NCI-H128 (cell line): ENCODE data around the gene C6orf120.
A peak's percentile ranks its signal among the peaks of the same experiment; 100 is the strongest.

Experiments used
- DNase-seq: peaks from one replicate; lab custom pipeline; 2025; ENCODE audit not compliant: unreplicated experiment; lab: John Stamatoyannopoulos, UW

Gene C6orf120

GRCh38 chr6:169701954-169702839 is at the start of gene C6orf120, which contains the start of gene WDR27:
Gene C6orf120, plus strand, starts transcription at chr6:169702126. Its CDS starts 334 bp downstream, at chr6:169702460.
Gene WDR27, minus strand, starts transcription at chr6:169702029. Its CDS starts 13,024 bp downstream, at chr6:169689005.
- DNase-seq, result peak; percentile 89

DNA sequence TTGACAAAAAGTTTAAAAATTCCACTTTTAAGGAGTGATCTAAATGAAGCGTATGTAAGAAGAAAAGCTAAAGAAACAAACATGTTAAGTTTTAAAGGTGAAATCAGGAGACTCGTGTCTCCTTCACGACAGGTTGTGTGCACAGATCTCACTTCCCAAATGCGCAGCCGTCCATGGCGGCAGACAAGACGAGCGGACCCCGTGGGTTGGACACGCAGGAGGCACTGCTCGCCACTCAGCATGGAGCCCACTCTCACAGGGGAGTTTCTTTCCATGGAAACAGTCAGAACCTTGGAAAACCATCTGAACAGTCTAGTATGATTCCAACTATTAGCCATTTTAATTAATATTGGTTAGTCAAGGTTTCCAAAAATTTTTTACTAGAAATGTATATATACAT is 49.0 kb upstream of the C6orf120 start:
- no peak for DNase-seq

- DNase-seq, result no peak
These were observed 48.2 kb upstream of the C6orf120 start for GRCh38 chr6:169653691-169654090.

GRCh38 chr6:169654598-169655391 is 47.1 kb upstream of the C6orf120 start:
- DNase-seq, result no peak

DNA sequence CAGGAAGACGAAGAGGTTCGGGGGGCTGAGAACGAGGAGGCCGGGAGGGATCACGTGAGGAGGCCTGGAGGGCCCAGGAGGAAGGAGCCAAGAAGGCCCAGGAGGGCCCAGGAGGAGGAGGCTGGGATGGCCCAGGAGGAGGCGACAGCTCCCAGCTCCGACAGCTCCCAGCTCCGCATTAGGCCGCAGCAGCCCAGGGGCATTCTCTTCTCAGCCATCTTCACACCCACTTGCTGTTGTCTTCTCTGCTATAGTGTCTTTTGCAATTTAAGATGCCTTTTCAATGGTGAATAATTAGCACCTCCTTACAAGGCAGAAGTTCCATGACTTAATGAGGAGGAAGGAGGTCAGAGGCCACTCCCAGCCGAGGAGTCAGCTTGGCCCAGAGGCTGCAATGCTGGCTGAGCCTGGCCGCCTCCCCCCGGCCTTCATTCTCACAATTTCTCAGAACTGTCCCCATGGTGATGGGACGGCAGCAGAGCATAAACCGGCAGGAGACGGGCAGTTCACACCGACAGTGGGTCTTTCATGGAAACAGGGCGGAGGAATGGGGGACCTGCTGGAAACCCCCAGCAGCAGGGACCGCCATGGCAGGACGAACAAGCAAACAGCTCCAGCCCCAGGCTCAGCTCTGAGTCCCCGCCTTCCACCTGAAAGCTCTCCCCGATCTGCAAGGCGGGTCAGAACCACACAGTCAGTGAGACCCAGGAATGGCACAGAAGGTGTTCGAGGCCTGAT is 45.2 kb upstream of the C6orf120 start:
- DNase-seq, result no peak

DNA sequence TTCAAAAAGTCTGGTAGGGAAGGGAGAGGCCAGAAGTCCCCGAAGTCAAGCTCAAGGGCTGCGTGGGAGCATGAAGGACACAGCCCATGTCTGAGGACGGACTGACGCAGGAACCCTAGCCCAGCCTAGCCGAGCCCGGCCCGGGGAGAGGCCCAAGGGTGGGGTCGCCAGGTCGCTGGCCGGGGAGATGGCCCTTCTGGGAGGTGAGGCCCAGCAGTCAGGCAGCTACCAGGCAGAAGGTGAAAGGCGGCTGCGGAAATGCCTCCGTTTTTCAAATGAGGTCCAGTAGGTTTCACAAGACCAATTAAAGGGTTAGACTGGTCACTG is 44.7 kb upstream of the C6orf120 start:
- DNase-seq, result no peak

- DNase-seq, result no peak
These were observed 41.9 kb upstream of the C6orf120 start for GRCh38 chr6:169659820-169660610.

- no peak for DNase-seq
These were observed 41.1 kb upstream of the C6orf120 start for GRCh38 chr6:169660751-169661390.

DNA sequence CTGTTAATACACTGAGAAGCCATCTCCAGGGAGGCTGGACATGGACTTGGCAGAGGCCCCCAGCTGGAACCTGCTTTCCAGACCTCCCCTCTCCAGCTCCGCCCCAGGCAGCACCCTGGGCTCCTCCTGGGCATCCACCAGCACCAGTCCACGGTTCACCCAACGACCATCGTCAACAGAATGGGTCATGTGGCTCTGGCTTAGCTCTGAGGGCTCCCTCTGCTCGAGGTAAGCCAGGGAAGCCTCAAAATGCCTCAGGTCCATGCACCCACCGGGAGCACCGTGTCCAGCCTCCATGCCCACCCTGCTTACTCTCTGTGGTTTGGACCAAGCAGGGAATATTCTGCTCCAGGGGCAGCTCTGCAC is 40.6 kb upstream of the C6orf120 start:
- DNase-seq, result no peak

- DNase-seq, result no peak
These were observed 38.5 kb upstream of the C6orf120 start for GRCh38 chr6:169663468-169663867.

GRCh38 chr6:169664227-169664626 is 37.7 kb upstream of the C6orf120 start:
- no peak for DNase-seq

DNA sequence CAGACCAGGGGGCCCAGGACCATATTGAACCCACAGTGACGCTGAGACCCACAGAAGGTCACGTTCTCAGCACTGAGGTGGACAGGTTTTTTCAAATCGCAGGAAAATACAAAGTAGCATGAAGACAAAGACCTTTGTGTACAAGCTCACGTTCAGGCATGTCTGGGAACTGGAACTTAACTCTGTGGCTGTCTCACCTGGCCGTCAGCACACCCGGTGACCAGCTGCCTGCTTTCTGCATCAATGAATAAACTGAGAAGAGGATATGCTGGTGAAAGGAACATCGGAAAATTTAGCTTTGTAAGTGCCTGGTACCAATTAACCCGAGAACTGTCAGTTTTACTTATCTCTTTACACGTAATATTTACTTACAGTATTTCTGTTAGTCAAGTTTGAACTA is 36.6 kb upstream of the C6orf120 start:
- peak; percentile 33 for DNase-seq

GRCh38 chr6:169666441-169666840 is 35.5 kb upstream of the C6orf120 start:
- no peak for DNase-seq

DNA sequence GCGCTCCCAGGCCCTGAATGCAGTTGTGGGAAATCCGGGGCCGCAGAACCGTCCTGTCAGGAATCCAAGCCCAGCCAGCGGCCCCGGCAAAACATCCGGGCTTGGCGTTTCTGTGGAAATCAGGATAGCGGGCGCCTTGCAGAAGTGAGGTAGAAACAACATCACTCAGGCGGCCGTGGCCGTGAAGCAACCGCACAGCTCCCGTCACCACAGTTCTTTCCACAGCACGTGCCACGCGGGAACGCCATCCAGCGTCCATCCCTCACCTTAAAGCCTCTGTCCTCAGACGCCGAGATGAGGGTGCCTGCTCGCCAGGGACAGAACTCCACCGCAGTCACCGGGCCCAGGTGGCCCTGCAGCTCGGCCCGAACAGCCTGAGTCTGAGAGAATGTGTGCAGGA is 34.2 kb upstream of the C6orf120 start:
- no peak for DNase-seq

DNA sequence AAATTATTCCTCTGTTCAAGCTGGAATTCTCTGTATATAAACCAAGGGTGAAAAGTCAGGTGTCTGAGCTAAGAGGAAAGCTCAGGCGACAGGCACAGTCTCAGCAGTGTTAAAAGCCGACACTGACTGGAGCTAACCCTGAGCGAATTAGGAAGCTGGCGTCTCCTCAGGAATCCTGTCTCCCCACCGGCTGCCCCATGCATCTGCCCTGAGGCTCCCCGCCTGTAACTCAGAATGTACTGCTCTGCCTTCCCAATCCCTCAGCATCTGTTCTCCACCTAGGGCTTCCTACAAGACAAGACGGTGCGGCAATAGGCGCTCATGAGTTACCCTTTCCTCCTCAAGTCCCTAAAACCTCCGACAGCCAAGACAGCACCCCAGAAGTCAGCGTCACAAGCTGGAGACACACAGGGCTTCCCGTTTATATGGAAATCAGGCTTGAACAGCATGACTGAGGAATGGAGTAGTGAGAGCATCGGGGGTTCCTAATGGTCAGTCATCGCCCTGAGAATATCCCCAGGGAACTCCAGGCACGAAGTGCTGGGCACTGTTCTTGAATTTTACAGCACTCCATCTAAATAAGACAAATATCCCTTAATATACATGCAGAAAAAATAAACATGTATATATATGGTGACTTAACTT is 33.6 kb upstream of the C6orf120 start:
- DNase-seq, result no peak

GRCh38 chr6:169669147-169669546 is 32.8 kb upstream of the C6orf120 start:
- DNase-seq, result no peak

- DNase-seq, result no peak
These were observed 32.0 kb upstream of the C6orf120 start for GRCh38 chr6:169669889-169670288.

- no peak for DNase-seq
These were observed 30.4 kb upstream of the C6orf120 start for GRCh38 chr6:169671563-169671962.

- DNase-seq, result no peak
These were observed 26.9 kb upstream of the C6orf120 start for GRCh38 chr6:169675011-169675410.

DNA sequence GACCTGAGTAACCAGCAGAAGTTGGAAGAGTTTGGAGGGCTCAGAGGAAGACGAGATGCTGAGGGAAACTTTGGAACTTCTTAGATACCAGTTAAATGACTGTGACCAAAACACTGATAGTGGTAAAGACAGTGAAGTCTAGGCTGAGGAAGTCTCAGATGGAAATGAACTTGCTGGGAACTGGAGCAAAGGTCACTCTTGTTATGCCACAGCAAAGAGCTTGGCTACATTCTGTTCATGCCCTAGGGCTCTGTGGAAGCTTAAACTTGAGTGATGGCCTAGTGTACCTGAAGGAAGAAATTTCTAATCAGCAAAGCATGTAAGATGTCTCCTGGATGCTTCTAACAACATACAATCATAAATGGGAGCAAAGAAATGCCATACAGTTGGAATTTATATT is 24.8 kb upstream of the C6orf120 start:
- no peak for DNase-seq
